SK-N-MC (cell line): ENCODE data around the gene ARL14.
A peak's percentile ranks its signal among the peaks of the same experiment; 100 is the strongest.

Experiments
- DNase-seq: peaks from one replicate; pipeline ENCODE4 v3.0.0-alpha.2; 2011; ENCODE audit warnings: low read depth, low spot score
- H3K27ac ChIP-seq: fragments of 200-600 bp; sonication (generic); 2 replicates; pipeline ENCODE4 v1.5.1; 2016; ENCODE audit warnings: mixed run types
- H3K36me3 ChIP-seq: fragments of 200-600 bp; sonication (generic); 2 replicates; pipeline ENCODE4 v1.6.1; 2017; ENCODE audit warnings: antibody characterized with exemption, low read length, mixed read lengths; ENCODE audit not compliant: insufficient read depth
- H3K4me3 ChIP-seq: fragments of 200-600 bp; sonication (generic); 2 replicates; pipeline ENCODE4 v1.5.1; 2016
- H3K9ac ChIP-seq: fragments of 200-600 bp; sonication (generic); 2 replicates; pipeline ENCODE4 v1.8.0; 2017; ENCODE audit warnings: mixed run types, mixed read lengths; ENCODE audit not compliant: insufficient read length
- H3K9me3 ChIP-seq: fragments of 200-600 bp; sonication (generic); 2 replicates; pipeline ENCODE4 v1.6.1; 2017; ENCODE audit warnings: low read depth, mild to moderate bottlenecking, antibody characterized with exemption, low read length, moderate library complexity, mixed read lengths
- EZH2 ChIP-seq: fragments of 200-600 bp; sonication (generic); IDR thresholded peaks from one replicate; pipeline ENCODE4 v1.6.1; 2017; ENCODE audit warnings: antibody characterized with exemption
- FOXP2 ChIP-seq: optimal IDR thresholded peaks from 2 replicates; pipeline ENCODE3; 2011; ENCODE audit warnings: mild to moderate bottlenecking, moderate library complexity; ENCODE audit not compliant: insufficient read depth; ENCODE audit errors: extremely low read length, control extremely low read depth
- POLR2AphosphoS5 ChIP-seq: IDR thresholded peaks from 2 replicates; pipeline ENCODE4 v1.6.1; 2012; ENCODE audit warnings: mild to moderate bottlenecking, low read depth, low read length, borderline replicate concordance

Gene ARL14

GRCh38 chr3:160668454-160668853 lies 8.5 kb upstream of the ARL14 start:
- Histone ChIP-seq H3K27ac (no peak overlapping the region), H3K36me3 (no peaks in the 10 kb centered on the region), H3K9me3 (no peaks in the 10 kb centered on the region), H3K9ac (no peak overlapping the region), H3K4me3 (no peak overlapping the region)
- TF ChIP-seq POLR2AphosphoS5 (no peak), FOXP2 (no peak), EZH2 (no peak)
- DNase-seq: no peak

GRCh38 chr3:160671231-160671630 lies 5.7 kb upstream of the ARL14 start:
- no peak overlapping the region for H3K4me3 ChIP-seq
- H3K9me3 ChIP-seq: no peaks in the 10 kb centered on the region
- no peak for DNase-seq
- no peaks in the 10 kb centered on the region for H3K36me3 ChIP-seq
- no peak overlapping the region for H3K27ac ChIP-seq
- H3K9ac ChIP-seq: no peak overlapping the region
- TF ChIP-seq POLR2AphosphoS5 (no peak), EZH2 (no peak)

- no peak for DNase-seq
- Histone ChIP-seq H3K9ac (no peak overlapping the region), H3K4me3 (no peak overlapping the region), H3K27ac (no peak overlapping the region), H3K9me3 (no peaks in the 10 kb centered on the region), H3K36me3 (no peaks in the 10 kb centered on the region)
- no peak for TF ChIP-seq POLR2AphosphoS5
- no peak for TF ChIP-seq FOXP2
- no peak for TF ChIP-seq EZH2
Observed at GRCh38 chr3:160671995-160672394, 5.0 kb upstream of the ARL14 start.

GRCh38 chr3:160673188-160673587 lies 3.8 kb upstream of the ARL14 start:
- no peaks in the 10 kb centered on the region for H3K9me3 ChIP-seq
- no peak overlapping the region for H3K27ac ChIP-seq
- no peaks in the 10 kb centered on the region for H3K36me3 ChIP-seq

GRCh38 chr3:160675566-160676124 lies 1.3 kb upstream of the ARL14 start:
- Histone ChIP-seq H3K9me3 (no peaks in the 10 kb centered on the region), H3K36me3 (no peaks in the 10 kb centered on the region), H3K27ac (no peak overlapping the region), H3K9ac (no peak overlapping the region), H3K4me3 (no peak overlapping the region)
- DNase-seq: no peak
- TF ChIP-seq POLR2AphosphoS5: no peak
- no peak for TF ChIP-seq EZH2
- no peak for TF ChIP-seq FOXP2

More at GRCh38 chr3:160673188-160673587, 3.8 kb upstream of the ARL14 start:
- DNase-seq: no peak
- no peak for TF ChIP-seq POLR2AphosphoS5
- no peak for TF ChIP-seq EZH2
- TF ChIP-seq FOXP2: no peak
- H3K4me3 ChIP-seq: no peak overlapping the region
- H3K9ac ChIP-seq: no peak overlapping the region

- H3K9me3 ChIP-seq: no peaks in the 10 kb centered on the region
- H3K27ac ChIP-seq: peak overlapping the region; percentile 71
- no peak for DNase-seq
- no peak for TF ChIP-seq FOXP2
- TF ChIP-seq EZH2: no peak
- no peak for TF ChIP-seq POLR2AphosphoS5
- no peaks in the 10 kb centered on the region for H3K36me3 ChIP-seq
- H3K9ac ChIP-seq: no peak overlapping the region
- peak overlapping the region; percentile 78 for H3K4me3 ChIP-seq
Observed at GRCh38 chr3:160677459-160677881, 510 bp downstream of the ARL14 start.

- H3K27ac ChIP-seq: peak overlapping the region; percentile 71
- no peaks in the 10 kb centered on the region for H3K36me3 ChIP-seq
- peak overlapping the region; percentile 78 for H3K4me3 ChIP-seq
- DNase-seq: peak; percentile 91
- TF ChIP-seq FOXP2 (peak; percentile 83), EZH2 (no peak)
- H3K9ac ChIP-seq: no peak overlapping the region
- no peaks in the 10 kb centered on the region for H3K9me3 ChIP-seq
Observed at GRCh38 chr3:160678292-160678842, 1.4 kb downstream of the ARL14 start.

GRCh38 chr3:160684368-160684740 lies 7.4 kb downstream of the ARL14 start:
- Histone ChIP-seq H3K36me3 (no peaks in the 10 kb centered on the region), H3K27ac (no peak overlapping the region), H3K4me3 (no peak overlapping the region), H3K9ac (no peak overlapping the region), H3K9me3 (no peaks in the 10 kb centered on the region)
- TF ChIP-seq EZH2 (no peak), FOXP2 (no peak), POLR2AphosphoS5 (no peak)
- DNase-seq: no peak

- DNase-seq: no peak
- no peaks in the 10 kb centered on the region for H3K9me3 ChIP-seq
- no peaks in the 10 kb centered on the region for H3K36me3 ChIP-seq
- H3K4me3 ChIP-seq: no peak overlapping the region
- H3K9ac ChIP-seq: no peak overlapping the region
- no peak for TF ChIP-seq EZH2
- no peak for TF ChIP-seq POLR2AphosphoS5
- no peak for TF ChIP-seq FOXP2
- H3K27ac ChIP-seq: no peak overlapping the region
Observed at GRCh38 chr3:160685144-160685766, 8.3 kb downstream of the ARL14 start.
